WTC11 (cell line): Measurements from ENCODE around the gene FASTKD3.

ENCODE experiments used
- ATF2 ChIP-seq: sonication (generic); formaldehyde crosslinking; IDR thresholded peaks from 2 replicates; pipeline ENCODE4 v1.8.1; 2022; ENCODE audit warnings: low read depth, missing genetic modification reagents, borderline replicate concordance
- CREB1 ChIP-seq: sonication (generic); formaldehyde crosslinking; IDR thresholded peaks from 2 replicates; pipeline ENCODE4 v1.8.0; 2023; ENCODE audit warnings: mild to moderate bottlenecking, missing genetic modification reagents
- CTCF ChIP-seq: fragments of 200-600 bp; IDR thresholded peaks from 2 replicates; pipeline ENCODE4 v1.8.0; 2022; ENCODE audit warnings: antibody characterized with exemption
- GABPB1 ChIP-seq: sonication (generic); formaldehyde crosslinking; IDR thresholded peaks from 2 replicates; pipeline ENCODE4 v1.8.1; 2023; ENCODE audit warnings: mild to moderate bottlenecking, missing genetic modification reagents
- JUN ChIP-seq: sonication (generic); formaldehyde crosslinking; IDR thresholded peaks from 2 replicates; pipeline ENCODE4 v1.8.0; 2023; ENCODE audit warnings: mild to moderate bottlenecking, missing genetic modification reagents
- MAX ChIP-seq: sonication (generic); formaldehyde crosslinking; IDR thresholded peaks from 2 replicates; pipeline ENCODE4 v1.8.0; 2022; ENCODE audit warnings: mild to moderate bottlenecking, missing genetic modification reagents
- TEAD4 ChIP-seq: sonication (generic); formaldehyde crosslinking; IDR thresholded peaks from 2 replicates; pipeline ENCODE4 v1.8.0; 2022; ENCODE audit warnings: mild to moderate bottlenecking, missing genetic modification reagents
- USF2 ChIP-seq: sonication (generic); formaldehyde crosslinking; IDR thresholded peaks from 2 replicates; pipeline ENCODE4 v1.8.1; 2023; ENCODE audit warnings: mild to moderate bottlenecking, missing genetic modification reagents, moderate library complexity
- ZBTB21 ChIP-seq: sonication (generic); formaldehyde crosslinking; IDR thresholded peaks from 2 replicates; pipeline ENCODE4 v1.8.1; 2023; ENCODE audit warnings: mild to moderate bottlenecking, missing genetic modification reagents, borderline replicate concordance
- ZNF512 ChIP-seq: sonication (generic); formaldehyde crosslinking; IDR thresholded peaks from 2 replicates; pipeline ENCODE4 v1.8.1; 2022; ENCODE audit warnings: missing genetic modification reagents, borderline replicate concordance
- TF ChIP-seq, protein P1 (sequence below): sonication (generic); formaldehyde crosslinking; IDR thresholded peaks from 2 replicates; pipeline ENCODE4 v1.8.1; 2022; ENCODE audit warnings: mild to moderate bottlenecking, moderate library complexity, missing genetic modification reagents
- TF ChIP-seq, protein P2 (sequence below): sonication (generic); formaldehyde crosslinking; IDR thresholded peaks from 2 replicates; pipeline ENCODE4 v1.8.1; 2022; ENCODE audit warnings: low read depth, mild to moderate bottlenecking, moderate library complexity, missing genetic modification reagents, borderline replicate concordance
- TF ChIP-seq, protein P3 (sequence below): sonication (generic); formaldehyde crosslinking; conservative IDR thresholded peaks from 2 replicates; pipeline ENCODE4 v1.8.1; 2022; ENCODE audit warnings: mild to moderate bottlenecking, missing genetic modification reagents

DNA sequence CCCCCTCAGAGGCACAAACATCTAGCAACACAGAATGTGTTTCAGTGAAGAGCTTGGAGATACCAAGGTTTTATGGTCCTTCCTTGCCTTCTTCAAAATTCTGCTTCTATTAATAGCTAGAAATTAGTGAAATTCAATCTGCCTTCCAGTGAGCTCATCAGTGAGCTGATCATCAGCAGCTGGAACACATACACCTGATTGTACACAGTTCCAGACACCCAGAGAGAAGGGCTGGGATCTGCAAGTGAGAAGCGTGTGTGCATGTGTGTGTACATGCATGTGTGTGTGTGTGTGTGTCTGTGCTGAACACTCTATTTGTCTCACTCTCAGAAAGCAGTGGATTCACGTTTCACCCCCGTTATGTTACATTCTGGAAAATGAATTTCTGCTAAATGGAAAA, 46.4 kb downstream of the FASTKD3 start:
- TF ChIP-seq TEAD4 (no peak), CTCF (no peak), MAX (CRISPR knock-in tag) (no peak), GABPB1 (CRISPR knock-in tag) (no peak), ZBTB21 (CRISPR knock-in tag) (no peak), USF2 (CRISPR knock-in tag) (no peak), ZNF512 (CRISPR knock-in tag) (no peak), CREB1 (CRISPR knock-in tag) (no peak), ATF2 (no peak), JUN (CRISPR knock-in tag) (no peak)
- TF ChIP-seq, protein P1, sequence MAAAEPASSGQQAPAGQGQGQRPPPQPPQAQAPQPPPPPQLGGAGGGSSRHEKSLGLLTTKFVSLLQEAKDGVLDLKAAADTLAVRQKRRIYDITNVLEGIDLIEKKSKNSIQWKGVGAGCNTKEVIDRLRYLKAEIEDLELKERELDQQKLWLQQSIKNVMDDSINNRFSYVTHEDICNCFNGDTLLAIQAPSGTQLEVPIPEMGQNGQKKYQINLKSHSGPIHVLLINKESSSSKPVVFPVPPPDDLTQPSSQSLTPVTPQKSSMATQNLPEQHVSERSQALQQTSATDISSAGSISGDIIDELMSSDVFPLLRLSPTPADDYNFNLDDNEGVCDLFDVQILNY (CRISPR knock-in tag): no peak
- TF ChIP-seq, protein P2, sequence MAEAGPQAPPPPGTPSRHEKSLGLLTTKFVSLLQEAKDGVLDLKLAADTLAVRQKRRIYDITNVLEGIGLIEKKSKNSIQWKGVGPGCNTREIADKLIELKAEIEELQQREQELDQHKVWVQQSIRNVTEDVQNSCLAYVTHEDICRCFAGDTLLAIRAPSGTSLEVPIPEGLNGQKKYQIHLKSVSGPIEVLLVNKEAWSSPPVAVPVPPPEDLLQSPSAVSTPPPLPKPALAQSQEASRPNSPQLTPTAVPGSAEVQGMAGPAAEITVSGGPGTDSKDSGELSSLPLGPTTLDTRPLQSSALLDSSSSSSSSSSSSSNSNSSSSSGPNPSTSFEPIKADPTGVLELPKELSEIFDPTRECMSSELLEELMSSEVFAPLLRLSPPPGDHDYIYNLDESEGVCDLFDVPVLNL (CRISPR knock-in tag): no peak
- TF ChIP-seq, protein P3, sequence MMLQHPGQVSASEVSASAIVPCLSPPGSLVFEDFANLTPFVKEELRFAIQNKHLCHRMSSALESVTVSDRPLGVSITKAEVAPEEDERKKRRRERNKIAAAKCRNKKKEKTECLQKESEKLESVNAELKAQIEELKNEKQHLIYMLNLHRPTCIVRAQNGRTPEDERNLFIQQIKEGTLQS (CRISPR knock-in tag): no peak
